ENCODE measurements around the gene SUSD6. TPM values are rescaled to one million over a fixed set of nuclear protein-coding genes. Genes with fewer than 3 reads are reported as not detected.
A peak's percentile ranks its signal among the peaks of the same experiment; 100 is the strongest.

SUSD6 gene
- total RNA-seq, 2 donors from 2014 or later, result 27.3 to 70.3 TPM

DNA sequence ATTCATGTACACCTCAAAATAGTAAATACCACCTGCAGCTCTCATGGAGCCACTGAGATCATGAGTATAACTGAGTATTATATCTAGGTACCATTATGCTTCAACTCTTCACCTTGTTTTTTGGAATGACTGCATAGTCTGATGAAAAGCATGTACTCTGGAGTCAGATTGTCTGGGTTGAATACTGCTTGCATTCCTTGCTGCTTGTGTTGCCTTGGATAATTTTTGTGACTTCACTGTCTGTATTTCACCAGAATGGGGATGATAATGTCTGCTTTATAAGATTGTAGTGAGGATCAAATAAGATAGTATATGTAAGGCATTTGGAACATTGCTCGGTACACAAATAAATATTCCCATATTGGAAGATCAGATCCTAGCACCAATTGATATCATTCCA, 54.2 kb downstream of the SUSD6 start:
- TF ChIP-seq, protein P1, sequence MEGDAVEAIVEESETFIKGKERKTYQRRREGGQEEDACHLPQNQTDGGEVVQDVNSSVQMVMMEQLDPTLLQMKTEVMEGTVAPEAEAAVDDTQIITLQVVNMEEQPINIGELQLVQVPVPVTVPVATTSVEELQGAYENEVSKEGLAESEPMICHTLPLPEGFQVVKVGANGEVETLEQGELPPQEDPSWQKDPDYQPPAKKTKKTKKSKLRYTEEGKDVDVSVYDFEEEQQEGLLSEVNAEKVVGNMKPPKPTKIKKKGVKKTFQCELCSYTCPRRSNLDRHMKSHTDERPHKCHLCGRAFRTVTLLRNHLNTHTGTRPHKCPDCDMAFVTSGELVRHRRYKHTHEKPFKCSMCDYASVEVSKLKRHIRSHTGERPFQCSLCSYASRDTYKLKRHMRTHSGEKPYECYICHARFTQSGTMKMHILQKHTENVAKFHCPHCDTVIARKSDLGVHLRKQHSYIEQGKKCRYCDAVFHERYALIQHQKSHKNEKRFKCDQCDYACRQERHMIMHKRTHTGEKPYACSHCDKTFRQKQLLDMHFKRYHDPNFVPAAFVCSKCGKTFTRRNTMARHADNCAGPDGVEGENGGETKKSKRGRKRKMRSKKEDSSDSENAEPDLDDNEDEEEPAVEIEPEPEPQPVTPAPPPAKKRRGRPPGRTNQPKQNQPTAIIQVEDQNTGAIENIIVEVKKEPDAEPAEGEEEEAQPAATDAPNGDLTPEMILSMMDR (IDR thresholded peaks at IDR 0.05), result no peak
- Histone ChIP-seq H3K27me3 (no peaks in the 10 kb centered on the region), H3K9me3 (no peaks in the 10 kb centered on the region), H3K4me3 (no peak overlapping the region), H3K9ac (ENCODE audit: low read depth in 2 of 2, low read length in 2 of 2) (no peak overlapping the region), H3K27ac (peak overlapping the region; percentile 37), H3K4me1 (no peaks in the 10 kb centered on the region), H3K36me3 (no peaks in the 10 kb centered on the region)
- intact Hi-C loops (cut with DNase I), result no loop called here
- no peak for DNase-seq

DNA sequence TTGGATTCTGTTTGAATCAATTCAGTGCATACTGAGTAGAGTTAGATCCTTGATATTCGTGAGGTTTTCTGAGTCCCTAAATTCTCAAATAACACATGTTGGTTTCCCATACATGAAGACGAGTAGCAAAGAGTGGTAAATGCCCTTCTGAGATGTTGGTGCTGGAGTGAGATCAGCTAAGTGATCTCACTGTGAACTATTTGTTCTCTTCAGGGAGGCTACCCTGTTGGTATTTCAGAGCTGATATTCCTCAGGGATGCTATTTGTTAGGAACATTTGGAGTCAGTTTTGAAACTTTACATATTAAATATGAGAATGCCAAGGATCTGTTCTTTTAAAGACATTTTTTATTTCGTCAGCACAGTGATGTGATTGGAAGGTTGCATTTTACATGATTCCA, 54.7 kb downstream of the SUSD6 start:
- H3K4me3 ChIP-seq, result no peak overlapping the region
- H3K9me3 ChIP-seq, result no peaks in the 10 kb centered on the region
- no peaks in the 10 kb centered on the region for H3K4me1 ChIP-seq
- TF ChIP-seq, protein P1 (IDR thresholded peaks at IDR 0.05), result no peak
- intact Hi-C loops (cut with DNase I), result no loop called here
- H3K27me3 ChIP-seq, result no peaks in the 10 kb centered on the region
- no peak for DNase-seq
- H3K27ac ChIP-seq, result peak overlapping the region; percentile 37
- H3K36me3 ChIP-seq, result no peaks in the 10 kb centered on the region
- no peak overlapping the region for H3K9ac ChIP-seq (ENCODE audit: low read depth in 2 of 2, low read length in 2 of 2)

DNA sequence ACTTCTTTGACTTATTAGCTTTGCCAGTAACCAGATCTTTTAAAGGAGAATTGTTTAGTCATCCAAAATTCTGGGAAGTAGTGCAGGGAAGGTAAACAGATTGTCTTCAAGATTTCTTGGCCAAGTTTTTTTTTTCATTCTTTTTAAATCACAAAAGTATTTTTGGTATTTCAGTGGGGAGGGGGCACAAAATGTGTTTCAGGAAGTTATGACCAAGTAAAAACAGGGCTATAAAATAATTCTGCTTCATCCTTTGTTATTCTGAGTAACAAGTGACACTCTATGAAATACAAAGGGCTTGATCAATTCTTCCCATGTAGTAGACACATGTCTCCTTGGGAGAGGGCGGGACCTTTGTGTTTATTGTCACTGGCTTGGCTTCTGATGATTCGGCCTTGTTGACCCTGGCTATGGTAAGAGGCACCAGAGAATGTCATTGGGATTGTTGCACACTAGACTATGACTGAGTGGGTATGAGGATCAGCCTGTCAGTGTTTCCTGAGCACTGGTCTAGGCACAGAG, 55.4 kb downstream of the SUSD6 start:
- Histone ChIP-seq H3K36me3 (no peaks in the 10 kb centered on the region), H3K9ac (ENCODE audit: low read depth in 2 of 2, low read length in 2 of 2) (no peak overlapping the region), H3K4me1 (no peaks in the 10 kb centered on the region), H3K9me3 (no peaks in the 10 kb centered on the region), H3K4me3 (no peak overlapping the region), H3K27ac (no peak overlapping the region), H3K27me3 (no peaks in the 10 kb centered on the region)
- no peak for DNase-seq
- TF ChIP-seq, protein P1 (IDR thresholded peaks at IDR 0.05), result no peak
- intact Hi-C loops (cut with DNase I), result no loop called here

DNA sequence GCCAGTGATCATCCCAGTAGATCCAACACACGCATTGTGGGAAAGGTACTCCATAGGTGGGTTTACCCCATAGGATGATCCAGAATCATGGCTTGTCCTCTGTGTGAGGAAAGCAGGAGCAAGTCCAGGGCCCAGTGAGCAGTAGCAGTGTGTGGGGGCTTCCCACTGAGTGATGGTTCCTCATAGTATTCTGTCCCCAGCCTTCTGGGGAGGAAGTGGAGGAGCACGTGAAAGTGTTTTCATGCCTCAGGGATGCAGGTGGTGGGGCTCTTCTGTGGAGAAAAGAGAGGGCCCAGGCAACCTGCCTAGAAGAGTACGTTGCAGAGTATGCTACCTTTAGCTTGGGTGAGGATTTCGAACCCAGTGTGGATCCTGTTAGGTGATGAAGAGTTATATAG, 56.5 kb downstream of the SUSD6 start:
- Histone ChIP-seq H3K9me3 (no peaks in the 10 kb centered on the region), H3K9ac (ENCODE audit: low read depth in 2 of 2, low read length in 2 of 2) (peak overlapping the region in 1 of 2 donors; percentile 28), H3K4me3 (no peak overlapping the region), H3K4me1 (peaks cover 10% of the 10 kb centered on the region), H3K36me3 (no peaks in the 10 kb centered on the region), H3K27me3 (no peaks in the 10 kb centered on the region), H3K27ac (no peak overlapping the region)
- TF ChIP-seq, protein P1 (IDR thresholded peaks at IDR 0.05), result no peak
- intact Hi-C loops (cut with DNase I), result no loop called here
- DNase-seq, result no peak

DNA sequence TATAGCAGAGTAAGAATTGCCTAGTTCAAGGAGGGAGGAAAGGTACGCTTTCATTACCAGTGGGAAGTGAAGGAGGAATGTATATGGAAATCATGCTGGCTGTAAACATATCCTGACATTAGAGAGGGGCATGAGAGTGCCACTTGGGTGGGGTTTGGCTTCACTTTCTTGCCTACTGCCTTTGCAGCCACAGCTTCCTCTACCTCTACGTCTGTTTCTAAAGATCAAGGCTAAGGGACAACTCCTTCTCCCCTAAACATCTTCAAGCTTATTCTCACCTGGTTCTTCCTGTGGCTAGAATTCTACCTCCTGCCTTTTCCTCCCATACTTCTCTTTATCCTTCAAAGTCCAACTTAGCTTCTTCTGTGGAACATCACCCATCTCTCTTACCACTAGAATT, 58.0 kb downstream of the SUSD6 start:
- Histone ChIP-seq H3K27me3 (no peaks in the 10 kb centered on the region), H3K9ac (ENCODE audit: low read depth in 2 of 2, low read length in 2 of 2) (no peak overlapping the region), H3K36me3 (no peaks in the 10 kb centered on the region), H3K4me1 (peaks cover 21% of the 10 kb centered on the region), H3K27ac (no peak overlapping the region), H3K4me3 (no peak overlapping the region), H3K9me3 (no peaks in the 10 kb centered on the region)
- TF ChIP-seq, protein P1 (IDR thresholded peaks at IDR 0.05), result no peak
- DNase-seq, result no peak
- intact Hi-C loops (cut with DNase I), result no loop called here
